GM23248 (cell line): ENCODE measurements around the gene SEMA7A.

ENCODE experiments used
- EZH2 ChIP-seq: fragments of 200-600 bp; sonication (generic); IDR thresholded peaks from 2 replicates; pipeline ENCODE4 v1.6.1; 2018; ENCODE audit warnings: antibody characterized with exemption, mild to moderate bottlenecking; ENCODE audit not compliant: insufficient read depth, poor library complexity, severe bottlenecking
- EZH2phosphoT487 ChIP-seq: fragments of 200-600 bp; sonication (generic); IDR thresholded peaks from 2 replicates; pipeline ENCODE4 v1.6.1; 2018; ENCODE audit warnings: antibody characterized with exemption, moderate library complexity, mild to moderate bottlenecking, low read depth; ENCODE audit not compliant: insufficient read depth

GRCh38 chr15:74391582-74392450 lies 41.9 kb downstream of the SEMA7A start:
- TF ChIP-seq EZH2, result no peak
- no peak for TF ChIP-seq EZH2phosphoT487
